ENCODE results near the gene PTGES3.
A peak's percentile ranks its signal among the peaks of the same experiment; 100 is the strongest.

Gene PTGES3

GRCh38 chr12:56634242-56634836 lies 53.7 kb downstream of the PTGES3 start:
- no peak overlapping the region for H3K27ac ChIP-seq
- H3K36me3 ChIP-seq (replicated peaks), result peaks cover 19% of the 10 kb centered on the region
- in situ Hi-C loops (cut with HindIII; ENCODE audit: low pct_ligation_motif_present, low sequenced_read_pairs), result no loop called here
- H3K4me3 ChIP-seq (ENCODE audit: low read depth, low read length), result peak overlapping the region; percentile 78
- H3K27me3 ChIP-seq (replicated peaks), result no peaks in the 10 kb centered on the region
- no peak for DNase-seq
- no peak for TF ChIP-seq CTCF (IDR thresholded peaks at IDR 0.05; ENCODE audit: low read depth, low read length, missing control alignments)

GRCh38 chr12:56633468-56634241 lies 54.4 kb downstream of the PTGES3 start:
- peak overlapping the region; percentile 78 for H3K4me3 ChIP-seq (ENCODE audit: low read depth, low read length)
- in situ Hi-C loops (cut with HindIII; ENCODE audit: low pct_ligation_motif_present, low sequenced_read_pairs), result no loop called here
- no peak for DNase-seq
- no peak for TF ChIP-seq CTCF (IDR thresholded peaks at IDR 0.05; ENCODE audit: low read depth, low read length, missing control alignments)
- H3K27me3 ChIP-seq (replicated peaks), result no peaks in the 10 kb centered on the region
- H3K27ac ChIP-seq, result no peak overlapping the region
- H3K36me3 ChIP-seq (replicated peaks), result peaks cover 14% of the 10 kb centered on the region

- in situ Hi-C loops (cut with HindIII; ENCODE audit: low pct_ligation_motif_present, low sequenced_read_pairs), result no loop called here
- Histone ChIP-seq H3K36me3 (replicated peaks) (peaks cover 7% of the 10 kb centered on the region), H3K27ac (no peak overlapping the region), H3K4me3 (ENCODE audit: low read depth, low read length) (peak overlapping the region; percentile 9), H3K27me3 (replicated peaks) (no peaks in the 10 kb centered on the region)
- no peak for DNase-seq
- TF ChIP-seq CTCF (IDR thresholded peaks at IDR 0.05; ENCODE audit: low read depth, low read length, missing control alignments), result no peak
Observed at GRCh38 chr12:56632701-56633467, 55.2 kb downstream of the PTGES3 start.

- H3K27ac ChIP-seq, result no peak overlapping the region
- DNase-seq, result peak; percentile 18
Observed at GRCh38 chr12:56631790-56632700, 56.0 kb downstream of the PTGES3 start.

More at GRCh38 chr12:56631790-56632700, 56.0 kb downstream of the PTGES3 start:
- Histone ChIP-seq H3K27me3 (replicated peaks) (no peaks in the 10 kb centered on the region), H3K4me3 (ENCODE audit: low read depth, low read length) (peak overlapping the region; percentile 9), H3K36me3 (replicated peaks) (peaks cover 1% of the 10 kb centered on the region)
- no peak for TF ChIP-seq CTCF (IDR thresholded peaks at IDR 0.05; ENCODE audit: low read depth, low read length, missing control alignments)
- in situ Hi-C loops (cut with HindIII; ENCODE audit: low pct_ligation_motif_present, low sequenced_read_pairs), result no loop called here

Data from brain microvascular endothelial cell (primary cell).